Measurements from ENCODE around the gene RASA3.

DNA sequence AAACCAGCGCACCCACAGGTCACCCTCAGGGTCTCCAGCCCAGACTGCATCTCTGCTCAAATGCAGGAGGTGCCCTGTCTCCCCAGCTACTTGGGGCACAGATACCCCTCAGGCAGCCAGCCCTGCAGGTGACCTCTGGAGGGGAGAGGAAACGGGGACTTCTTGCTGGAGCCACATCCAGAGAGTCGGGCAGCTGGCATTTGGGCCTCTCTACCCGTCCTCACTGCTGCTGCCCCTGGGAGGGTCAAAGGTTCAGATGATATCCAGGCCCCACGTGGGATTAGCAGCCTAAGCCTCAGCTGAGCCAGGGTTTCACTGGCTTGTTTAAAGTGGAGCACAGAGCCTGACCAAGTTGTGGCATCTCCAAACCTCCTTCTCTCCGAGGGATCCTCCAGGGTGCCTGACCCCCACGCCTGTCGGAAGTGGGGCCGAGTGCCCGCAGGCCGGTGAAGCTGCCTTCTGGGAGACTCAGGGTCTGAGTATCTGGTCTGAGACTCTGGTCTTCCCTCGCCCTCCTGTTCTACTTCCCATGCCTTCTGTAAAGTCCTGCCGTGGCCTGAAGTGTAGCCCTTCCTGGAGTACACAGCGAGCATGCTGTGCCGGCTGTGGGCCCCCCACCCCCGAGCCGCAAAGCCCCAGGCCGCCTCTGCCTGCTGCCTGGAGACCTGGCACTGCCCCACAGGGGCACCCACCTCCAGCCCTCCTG, 2.1 kb downstream of the RASA3 start:
- TF ChIP-seq, protein P1, sequence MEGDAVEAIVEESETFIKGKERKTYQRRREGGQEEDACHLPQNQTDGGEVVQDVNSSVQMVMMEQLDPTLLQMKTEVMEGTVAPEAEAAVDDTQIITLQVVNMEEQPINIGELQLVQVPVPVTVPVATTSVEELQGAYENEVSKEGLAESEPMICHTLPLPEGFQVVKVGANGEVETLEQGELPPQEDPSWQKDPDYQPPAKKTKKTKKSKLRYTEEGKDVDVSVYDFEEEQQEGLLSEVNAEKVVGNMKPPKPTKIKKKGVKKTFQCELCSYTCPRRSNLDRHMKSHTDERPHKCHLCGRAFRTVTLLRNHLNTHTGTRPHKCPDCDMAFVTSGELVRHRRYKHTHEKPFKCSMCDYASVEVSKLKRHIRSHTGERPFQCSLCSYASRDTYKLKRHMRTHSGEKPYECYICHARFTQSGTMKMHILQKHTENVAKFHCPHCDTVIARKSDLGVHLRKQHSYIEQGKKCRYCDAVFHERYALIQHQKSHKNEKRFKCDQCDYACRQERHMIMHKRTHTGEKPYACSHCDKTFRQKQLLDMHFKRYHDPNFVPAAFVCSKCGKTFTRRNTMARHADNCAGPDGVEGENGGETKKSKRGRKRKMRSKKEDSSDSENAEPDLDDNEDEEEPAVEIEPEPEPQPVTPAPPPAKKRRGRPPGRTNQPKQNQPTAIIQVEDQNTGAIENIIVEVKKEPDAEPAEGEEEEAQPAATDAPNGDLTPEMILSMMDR (IDR thresholded peaks at IDR 0.05), result no peak
- TF ChIP-seq ETV6 (CRISPR knock-in tag; IDR thresholded peaks at IDR 0.05) (no peak), IRF2 (CRISPR knock-in tag; IDR thresholded peaks at IDR 0.05; ENCODE audit: borderline replicate concordance, low read depth) (no peak)
- TF ChIP-seq, protein P2, sequence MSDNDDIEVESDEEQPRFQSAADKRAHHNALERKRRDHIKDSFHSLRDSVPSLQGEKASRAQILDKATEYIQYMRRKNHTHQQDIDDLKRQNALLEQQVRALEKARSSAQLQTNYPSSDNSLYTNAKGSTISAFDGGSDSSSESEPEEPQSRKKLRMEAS (CRISPR knock-in tag; IDR thresholded peaks at IDR 0.05), result no peak
- TF ChIP-seq, protein P3, sequence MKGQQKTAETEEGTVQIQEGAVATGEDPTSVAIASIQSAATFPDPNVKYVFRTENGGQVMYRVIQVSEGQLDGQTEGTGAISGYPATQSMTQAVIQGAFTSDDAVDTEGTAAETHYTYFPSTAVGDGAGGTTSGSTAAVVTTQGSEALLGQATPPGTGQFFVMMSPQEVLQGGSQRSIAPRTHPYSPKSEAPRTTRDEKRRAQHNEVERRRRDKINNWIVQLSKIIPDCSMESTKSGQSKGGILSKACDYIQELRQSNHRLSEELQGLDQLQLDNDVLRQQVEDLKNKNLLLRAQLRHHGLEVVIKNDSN (CRISPR knock-in tag; IDR thresholded peaks at IDR 0.05), result no peak
- TF ChIP-seq, protein P4, sequence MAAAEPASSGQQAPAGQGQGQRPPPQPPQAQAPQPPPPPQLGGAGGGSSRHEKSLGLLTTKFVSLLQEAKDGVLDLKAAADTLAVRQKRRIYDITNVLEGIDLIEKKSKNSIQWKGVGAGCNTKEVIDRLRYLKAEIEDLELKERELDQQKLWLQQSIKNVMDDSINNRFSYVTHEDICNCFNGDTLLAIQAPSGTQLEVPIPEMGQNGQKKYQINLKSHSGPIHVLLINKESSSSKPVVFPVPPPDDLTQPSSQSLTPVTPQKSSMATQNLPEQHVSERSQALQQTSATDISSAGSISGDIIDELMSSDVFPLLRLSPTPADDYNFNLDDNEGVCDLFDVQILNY (CRISPR knock-in tag; IDR thresholded peaks at IDR 0.05), result no peak
- TF ChIP-seq, protein P5, sequence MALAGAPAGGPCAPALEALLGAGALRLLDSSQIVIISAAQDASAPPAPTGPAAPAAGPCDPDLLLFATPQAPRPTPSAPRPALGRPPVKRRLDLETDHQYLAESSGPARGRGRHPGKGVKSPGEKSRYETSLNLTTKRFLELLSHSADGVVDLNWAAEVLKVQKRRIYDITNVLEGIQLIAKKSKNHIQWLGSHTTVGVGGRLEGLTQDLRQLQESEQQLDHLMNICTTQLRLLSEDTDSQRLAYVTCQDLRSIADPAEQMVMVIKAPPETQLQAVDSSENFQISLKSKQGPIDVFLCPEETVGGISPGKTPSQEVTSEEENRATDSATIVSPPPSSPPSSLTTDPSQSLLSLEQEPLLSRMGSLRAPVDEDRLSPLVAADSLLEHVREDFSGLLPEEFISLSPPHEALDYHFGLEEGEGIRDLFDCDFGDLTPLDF (CRISPR knock-in tag; IDR thresholded peaks at IDR 0.05), result no peak
